ENCODE measurements around the gene TYMS. TPM values are rescaled to one million over a fixed set of nuclear protein-coding genes. Genes with fewer than 3 reads are reported as not detected.

Gene TYMS
- total and polyA plus RNA-seq, 9 of the 15 experiments (the other 6 are each of a cell fraction or from before 2014, with no cell fraction given) = 69.1 to 409 (median 175) TPM

DNA sequence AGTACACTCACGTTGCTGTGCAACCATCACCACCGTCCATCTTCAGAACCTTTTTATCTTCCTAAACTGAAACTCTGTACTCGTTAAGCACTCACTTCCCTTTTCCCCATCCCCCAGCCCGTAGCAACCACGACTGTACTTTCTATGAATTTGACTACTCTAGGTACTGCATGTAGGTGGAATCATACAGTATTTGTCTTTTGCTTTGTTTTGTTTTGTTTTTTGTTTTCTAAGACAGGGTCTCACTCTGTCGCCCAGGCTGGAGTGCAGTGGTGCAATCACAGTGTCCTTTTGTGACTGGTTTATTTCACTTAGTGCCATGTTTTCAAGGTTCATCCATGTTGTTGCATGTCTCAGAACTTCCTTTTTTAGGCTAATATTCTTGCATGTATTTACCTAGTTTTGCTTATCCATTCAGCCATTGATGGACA is 7.0 kb upstream of the TYMS start (continued):
- no peak for TF ChIP-seq CLOCK (CRISPR knock-in tag; IDR thresholded peaks at IDR 0.05; ENCODE audit: borderline replicate concordance)
- TF ChIP-seq KAT7 (CRISPR knock-in tag; IDR thresholded peaks at IDR 0.05; ENCODE audit: borderline replicate concordance) = peak; percentile 93; the same call in 1 of the 2 replicates
- TF ChIP-seq SMARCA5 (IDR thresholded peaks at IDR 0.05) = peak; percentile 55; the same call in 1 of the 2 replicates
- peak; percentile 51 to 76; a peak in 3 of 4 replicates for TF ChIP-seq TRIM24 (IDR thresholded peaks at IDR 0.05)
- peak; percentile 85 for TF ChIP-seq SMARCE1 (IDR thresholded peaks at IDR 0.05)
- TF ChIP-seq ELF4 (CRISPR knock-in tag; IDR thresholded peaks at IDR 0.05) = peak; percentile 92
- TF ChIP-seq EP300 (IDR thresholded peaks at IDR 0.05; ENCODE audit: low read length) = peak; percentile 58; the same call in 1 of the 2 replicates
- no peak for TF ChIP-seq ZNF764 (CRISPR knock-in tag; IDR thresholded peaks at IDR 0.05; ENCODE audit: low read depth)
- TF ChIP-seq NONO (IDR thresholded peaks at IDR 0.05; ENCODE audit: low read depth in 2 of 2, low read length in 1 of 2) = no peak
- no peak for TF ChIP-seq XRCC4 (IDR thresholded peaks at IDR 0.05; ENCODE audit: extremely low read depth, insufficient read depth, insufficient read length)
- TF ChIP-seq FOXK2 (conservative IDR thresholded peaks at IDR 0.05 in 1 of 2, IDR thresholded peaks at IDR 0.05 in 1 of 2; ENCODE audit: low read depth in 2 of 2) = peak; percentile 70 to 78; a peak in 3 of 4 replicates
- 0 out of 2 replicates have a peak, but pooled peaks have one; percentile 43 for TF ChIP-seq EP400 (IDR thresholded peaks at IDR 0.05)
- peak; percentile 63; the same call in 1 of the 2 replicates for TF ChIP-seq ZEB2 (IDR thresholded peaks at IDR 0.05)
- TF ChIP-seq HOXB6 (CRISPR knock-in tag; IDR thresholded peaks at IDR 0.05; ENCODE audit: borderline replicate concordance) = no peak
- TF ChIP-seq ARID3B (CRISPR knock-in tag; IDR thresholded peaks at IDR 0.05; ENCODE audit: borderline replicate concordance) = no peak
- TF ChIP-seq, protein P1, sequence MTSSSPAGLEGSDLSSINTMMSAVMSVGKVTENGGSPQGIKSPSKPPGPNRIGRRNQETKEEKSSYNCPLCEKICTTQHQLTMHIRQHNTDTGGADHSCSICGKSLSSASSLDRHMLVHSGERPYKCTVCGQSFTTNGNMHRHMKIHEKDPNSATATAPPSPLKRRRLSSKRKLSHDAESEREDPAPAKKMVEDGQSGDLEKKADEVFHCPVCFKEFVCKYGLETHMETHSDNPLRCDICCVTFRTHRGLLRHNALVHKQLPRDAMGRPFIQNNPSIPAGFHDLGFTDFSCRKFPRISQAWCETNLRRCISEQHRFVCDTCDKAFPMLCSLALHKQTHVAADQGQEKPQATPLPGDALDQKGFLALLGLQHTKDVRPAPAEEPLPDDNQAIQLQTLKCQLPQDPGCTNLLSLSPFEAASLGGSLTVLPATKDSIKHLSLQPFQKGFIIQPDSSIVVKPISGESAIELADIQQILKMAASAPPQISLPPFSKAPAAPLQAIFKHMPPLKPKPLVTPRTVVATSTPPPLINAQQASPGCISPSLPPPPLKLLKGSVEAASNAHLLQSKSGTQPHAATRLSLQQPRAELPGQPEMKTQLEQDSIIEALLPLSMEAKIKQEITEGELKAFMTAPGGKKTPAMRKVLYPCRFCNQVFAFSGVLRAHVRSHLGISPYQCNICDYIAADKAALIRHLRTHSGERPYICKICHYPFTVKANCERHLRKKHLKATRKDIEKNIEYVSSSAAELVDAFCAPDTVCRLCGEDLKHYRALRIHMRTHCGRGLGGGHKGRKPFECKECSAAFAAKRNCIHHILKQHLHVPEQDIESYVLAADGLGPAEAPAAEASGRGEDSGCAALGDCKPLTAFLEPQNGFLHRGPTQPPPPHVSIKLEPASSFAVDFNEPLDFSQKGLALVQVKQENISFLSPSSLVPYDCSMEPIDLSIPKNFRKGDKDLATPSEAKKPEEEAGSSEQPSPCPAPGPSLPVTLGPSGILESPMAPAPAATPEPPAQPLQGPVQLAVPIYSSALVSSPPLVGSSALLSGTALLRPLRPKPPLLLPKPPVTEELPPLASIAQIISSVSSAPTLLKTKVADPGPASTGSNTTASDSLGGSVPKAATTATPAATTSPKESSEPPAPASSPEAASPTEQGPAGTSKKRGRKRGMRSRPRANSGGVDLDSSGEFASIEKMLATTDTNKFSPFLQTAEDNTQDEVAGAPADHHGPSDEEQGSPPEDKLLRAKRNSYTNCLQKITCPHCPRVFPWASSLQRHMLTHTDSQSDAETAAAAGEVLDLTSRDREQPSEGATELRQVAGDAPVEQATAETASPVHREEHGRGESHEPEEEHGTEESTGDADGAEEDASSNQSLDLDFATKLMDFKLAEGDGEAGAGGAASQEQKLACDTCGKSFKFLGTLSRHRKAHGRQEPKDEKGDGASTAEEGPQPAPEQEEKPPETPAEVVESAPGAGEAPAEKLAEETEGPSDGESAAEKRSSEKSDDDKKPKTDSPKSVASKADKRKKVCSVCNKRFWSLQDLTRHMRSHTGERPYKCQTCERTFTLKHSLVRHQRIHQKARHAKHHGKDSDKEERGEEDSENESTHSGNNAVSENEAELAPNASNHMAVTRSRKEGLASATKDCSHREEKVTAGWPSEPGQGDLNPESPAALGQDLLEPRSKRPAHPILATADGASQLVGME (CRISPR knock-in tag; IDR thresholded peaks at IDR 0.05) = no peak
- TF ChIP-seq, protein P2, sequence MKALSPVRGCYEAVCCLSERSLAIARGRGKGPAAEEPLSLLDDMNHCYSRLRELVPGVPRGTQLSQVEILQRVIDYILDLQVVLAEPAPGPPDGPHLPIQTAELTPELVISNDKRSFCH (CRISPR knock-in tag; IDR thresholded peaks at IDR 0.05) = no peak
- TF ChIP-seq, protein P2 (tag; IDR thresholded peaks at IDR 0.05) = no peak
- TF ChIP-seq MTA2 (IDR thresholded peaks at IDR 0.05; ENCODE audit: low read depth) = peak; percentile 23; the same call in 1 of the 2 replicates
